GM18858 (cell line): Measurements from ENCODE around the gene ZNF664.

Source experiments
- ATAC-seq: cut with Tn5 transposase; IDR thresholded peaks from one replicate; pipeline ENCODE4 v1.9.1; 2021; ENCODE audit not compliant: unreplicated experiment

The ZNF664 gene

GRCh38 chr12:123987022-123987421 is 14.0 kb downstream of the ZNF664 start:
- no peak for ATAC-seq

- no peak for ATAC-seq
Observed at GRCh38 chr12:123989168-123989567, 16.2 kb downstream of the ZNF664 start.

- ATAC-seq: no peak
Observed at GRCh38 chr12:123989753-123990152, 16.7 kb downstream of the ZNF664 start.

DNA sequence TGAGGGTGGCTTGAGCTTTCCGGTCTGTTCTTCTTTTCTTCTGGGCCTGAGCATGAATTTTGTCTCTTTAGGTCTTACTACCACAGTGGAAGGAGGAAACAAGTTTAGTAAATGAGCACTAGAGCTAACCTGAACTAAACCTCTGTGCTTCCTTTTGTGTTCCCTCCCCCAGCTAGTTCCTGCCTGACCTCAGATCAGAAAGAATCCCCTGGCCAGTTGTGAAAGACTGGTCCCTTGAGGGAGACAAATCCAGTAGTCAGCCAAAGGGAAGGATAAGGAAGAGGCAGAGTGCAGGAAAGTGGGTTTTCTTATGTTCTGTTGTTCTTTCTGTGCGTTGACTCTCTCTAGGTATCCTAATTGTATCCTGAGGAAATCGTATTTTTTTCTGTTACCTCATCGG is 17.5 kb downstream of the ZNF664 start:
- no peak for ATAC-seq

GRCh38 chr12:123991372-123991951 is 18.4 kb downstream of the ZNF664 start:
- no peak for ATAC-seq

DNA sequence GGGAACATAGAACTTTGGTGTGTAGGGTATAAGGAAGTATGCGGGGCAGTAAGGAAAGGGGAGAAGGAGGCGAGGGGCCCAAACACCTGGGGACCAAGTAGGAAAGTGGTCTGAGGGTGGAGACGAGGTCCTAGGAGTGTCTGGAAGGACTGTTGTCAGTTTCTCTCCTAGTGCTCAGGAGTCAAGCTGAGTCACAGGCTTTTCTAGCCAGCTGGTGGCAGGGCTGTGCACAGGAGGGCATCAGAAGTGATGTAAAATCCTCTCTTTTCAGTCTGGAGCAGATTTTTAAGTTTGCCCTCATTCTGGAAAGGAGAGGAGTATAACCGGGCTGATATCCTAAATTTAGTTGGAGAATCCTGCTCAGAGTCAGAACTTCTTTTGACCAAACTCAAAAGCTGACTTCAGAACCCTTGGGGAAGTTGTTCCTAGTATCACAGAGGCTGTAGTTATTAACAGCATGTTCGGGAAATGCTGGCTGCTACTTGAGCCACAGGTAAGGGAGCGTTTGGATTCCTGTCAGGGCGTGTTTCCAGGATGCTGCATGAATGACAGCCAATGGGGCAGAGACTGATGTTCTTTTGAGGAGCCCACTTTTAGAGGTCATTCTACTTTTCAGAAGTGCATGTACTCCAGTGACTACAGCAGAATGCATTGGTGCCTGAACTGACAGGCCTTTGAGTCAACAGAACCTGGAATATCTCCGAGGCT is 19.3 kb downstream of the ZNF664 start:
- no peak for ATAC-seq

DNA sequence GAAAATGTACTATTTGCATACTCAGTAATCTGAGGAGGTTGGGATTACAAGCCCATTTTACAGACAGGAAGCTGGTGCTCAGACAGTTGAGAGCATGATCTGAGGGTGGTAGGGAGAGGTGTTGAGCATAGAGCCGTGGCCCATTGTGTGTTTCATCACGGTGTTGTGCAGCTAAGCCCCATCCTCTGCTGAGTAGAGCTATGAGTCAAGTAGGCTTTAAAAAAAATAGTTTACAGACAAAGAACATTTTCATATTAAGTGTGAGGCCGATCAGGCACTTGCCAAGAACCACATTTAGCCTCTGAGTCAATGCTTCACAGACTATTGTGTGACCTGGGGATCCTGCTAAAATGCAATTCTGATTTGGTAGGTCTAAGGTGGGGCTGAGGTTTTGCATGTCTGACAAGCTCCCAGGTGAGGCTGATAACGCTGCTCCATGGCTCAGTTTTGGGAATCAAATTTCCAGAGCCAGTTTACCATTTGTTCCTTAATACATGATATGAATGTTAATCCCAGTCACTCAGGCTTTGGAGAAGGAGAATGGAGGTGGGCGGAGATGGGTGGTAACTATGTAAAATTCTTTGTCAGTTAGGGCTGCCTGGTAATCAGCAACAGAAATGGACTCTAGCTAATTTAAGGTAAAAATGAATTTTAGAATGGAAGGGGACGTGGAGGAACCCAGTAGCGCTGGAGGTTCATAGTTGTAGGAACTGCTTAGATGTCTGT is 22.2 kb downstream of the ZNF664 start:
- no peak for ATAC-seq

GRCh38 chr12:123996581-123996980 is 23.6 kb downstream of the ZNF664 start:
- ATAC-seq: no peak

DNA sequence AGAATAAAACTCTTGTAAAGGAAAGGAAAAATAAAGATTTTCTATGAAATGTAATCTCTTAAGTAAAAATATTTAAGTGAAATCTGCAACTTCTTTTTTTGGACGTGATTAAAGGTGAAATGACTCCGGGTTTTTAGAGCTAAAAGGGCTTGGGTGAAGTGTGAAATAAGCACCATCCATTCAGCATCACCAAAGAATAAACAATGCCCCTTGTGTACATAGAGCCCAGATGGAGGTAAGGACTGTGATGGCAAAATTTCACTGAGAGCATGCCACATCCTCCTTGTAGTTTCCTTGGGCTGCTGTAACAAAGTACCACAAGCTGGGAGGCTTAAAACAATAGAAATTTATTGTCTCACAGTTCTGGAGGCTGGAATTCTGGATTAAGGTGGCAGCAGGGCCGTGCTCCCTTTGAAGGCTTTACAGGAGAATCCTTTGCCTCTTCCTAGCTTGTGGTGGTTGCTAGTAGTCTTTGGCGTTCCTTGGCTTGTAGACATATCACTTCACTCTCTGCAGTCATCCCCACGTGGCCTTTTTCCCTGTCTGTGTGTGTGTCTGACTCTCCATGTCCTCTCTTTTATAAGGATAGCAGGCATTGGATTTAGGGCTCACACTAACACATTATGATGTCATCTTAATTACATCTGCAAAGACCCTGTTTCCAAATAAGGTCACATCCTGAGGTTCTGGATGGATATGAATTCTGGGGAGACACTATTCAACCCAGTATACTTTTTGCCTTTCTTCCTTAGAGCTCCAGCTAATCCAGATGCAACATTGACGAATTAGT is 24.2 kb downstream of the ZNF664 start:
- no peak for ATAC-seq

GRCh38 chr12:123997908-123998307 is 24.9 kb downstream of the ZNF664 start:
- no peak for ATAC-seq

GRCh38 chr12:123998344-123998990 is 25.5 kb downstream of the ZNF664 start:
- ATAC-seq: no peak

DNA sequence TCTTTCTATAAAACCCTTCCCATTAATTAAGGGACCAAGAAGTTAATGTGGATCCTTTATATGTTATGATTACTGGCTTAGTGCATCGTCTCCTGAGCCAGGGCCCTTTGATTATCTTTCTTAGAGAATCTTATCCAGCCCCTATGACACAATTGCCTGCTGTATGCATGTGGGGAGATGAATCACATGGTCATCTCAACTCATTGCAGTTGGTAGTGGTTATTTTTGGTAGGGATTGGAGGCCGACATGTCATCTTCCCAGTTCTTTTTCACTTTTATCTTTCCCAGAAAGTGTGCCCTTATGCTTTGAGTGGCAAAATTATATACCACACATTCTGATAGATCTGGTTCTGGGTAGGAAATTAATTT is 26.0 kb downstream of the ZNF664 start:
- no peak for ATAC-seq

GRCh38 chr12:124000111-124000510 is 27.1 kb downstream of the ZNF664 start:
- ATAC-seq: no peak

- no peak for ATAC-seq
Observed at GRCh38 chr12:124001343-124001742, 28.3 kb downstream of the ZNF664 start.

- no peak for ATAC-seq
Observed at GRCh38 chr12:124002021-124002644, 29.1 kb downstream of the ZNF664 start.

DNA sequence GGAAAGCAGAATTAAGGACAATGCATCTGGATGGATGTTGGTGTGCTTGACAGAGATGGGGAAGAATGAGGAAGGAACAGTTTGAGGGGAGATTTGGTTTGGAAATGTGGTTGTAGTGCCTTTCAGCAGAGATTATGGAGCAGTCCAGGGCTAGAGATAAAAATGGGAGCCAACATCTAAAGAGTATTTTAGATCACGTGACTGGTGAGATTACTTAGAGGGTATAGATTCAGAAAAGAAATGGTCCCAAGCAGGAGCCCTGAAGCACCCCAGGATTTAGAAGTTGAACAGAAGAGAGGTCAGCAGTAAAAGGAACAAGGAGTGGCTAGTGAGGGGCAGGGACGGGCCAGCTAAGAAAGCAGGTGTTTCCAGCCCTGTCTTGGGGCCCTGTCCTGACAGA is 29.6 kb downstream of the ZNF664 start:
- no peak for ATAC-seq

- ATAC-seq: no peak
Observed at GRCh38 chr12:124004233-124004875, 31.3 kb downstream of the ZNF664 start.

DNA sequence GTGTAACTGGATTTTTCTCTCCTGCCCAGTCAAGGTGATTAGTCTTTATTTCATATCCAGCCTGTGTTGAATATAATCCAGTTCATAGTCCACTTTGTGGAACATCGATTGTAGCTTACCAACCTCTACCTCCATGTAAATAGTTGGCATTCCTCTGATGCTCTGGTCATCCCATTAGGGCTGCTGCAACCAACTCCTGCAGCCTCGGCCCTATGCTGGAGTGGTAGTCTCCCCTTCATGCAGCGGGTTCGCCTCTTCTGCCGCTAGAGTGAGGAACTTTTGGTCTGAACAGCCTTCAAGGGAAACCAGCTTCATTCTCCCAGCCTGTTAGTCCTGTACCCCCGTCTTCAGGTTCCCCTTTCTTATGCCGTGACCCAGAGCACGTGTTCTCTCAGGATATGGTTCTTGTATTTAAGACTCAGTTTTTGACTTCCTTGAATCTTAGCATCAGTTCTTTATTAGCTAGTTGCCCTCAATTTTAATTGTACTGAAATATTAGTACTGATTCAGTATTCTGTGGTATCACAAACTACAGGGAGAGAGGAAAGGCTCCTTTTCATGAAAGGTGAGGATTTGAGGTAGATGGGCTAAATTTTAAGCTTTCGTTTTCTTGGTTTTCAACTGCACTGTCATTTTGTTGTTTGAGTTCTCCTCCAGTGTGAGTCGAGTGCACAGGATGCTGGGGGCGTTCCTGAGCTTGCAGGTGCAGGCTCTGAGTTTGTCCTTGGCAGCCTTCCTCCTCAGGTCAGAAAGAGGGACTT is 33.2 kb downstream of the ZNF664 start:
- no peak for ATAC-seq
